HG03442 (cell line): ENCODE results near the gene MYBBP1A.
A peak's percentile ranks its signal among the peaks of the same experiment; 100 is the strongest.
"Not testable (repeated sequence)": the region's sequence is repeated elsewhere in the genome, so short reads cannot be mapped to it uniquely, and the experiment has no call there.

ENCODE experiments used
- ATAC-seq: cut with Tn5 transposase; IDR thresholded peaks from one replicate; pipeline ENCODE4 v1.9.1; 2021; ENCODE audit warnings: mild to moderate bottlenecking, moderate library complexity; ENCODE audit not compliant: unreplicated experiment

MYBBP1A gene, protein sequence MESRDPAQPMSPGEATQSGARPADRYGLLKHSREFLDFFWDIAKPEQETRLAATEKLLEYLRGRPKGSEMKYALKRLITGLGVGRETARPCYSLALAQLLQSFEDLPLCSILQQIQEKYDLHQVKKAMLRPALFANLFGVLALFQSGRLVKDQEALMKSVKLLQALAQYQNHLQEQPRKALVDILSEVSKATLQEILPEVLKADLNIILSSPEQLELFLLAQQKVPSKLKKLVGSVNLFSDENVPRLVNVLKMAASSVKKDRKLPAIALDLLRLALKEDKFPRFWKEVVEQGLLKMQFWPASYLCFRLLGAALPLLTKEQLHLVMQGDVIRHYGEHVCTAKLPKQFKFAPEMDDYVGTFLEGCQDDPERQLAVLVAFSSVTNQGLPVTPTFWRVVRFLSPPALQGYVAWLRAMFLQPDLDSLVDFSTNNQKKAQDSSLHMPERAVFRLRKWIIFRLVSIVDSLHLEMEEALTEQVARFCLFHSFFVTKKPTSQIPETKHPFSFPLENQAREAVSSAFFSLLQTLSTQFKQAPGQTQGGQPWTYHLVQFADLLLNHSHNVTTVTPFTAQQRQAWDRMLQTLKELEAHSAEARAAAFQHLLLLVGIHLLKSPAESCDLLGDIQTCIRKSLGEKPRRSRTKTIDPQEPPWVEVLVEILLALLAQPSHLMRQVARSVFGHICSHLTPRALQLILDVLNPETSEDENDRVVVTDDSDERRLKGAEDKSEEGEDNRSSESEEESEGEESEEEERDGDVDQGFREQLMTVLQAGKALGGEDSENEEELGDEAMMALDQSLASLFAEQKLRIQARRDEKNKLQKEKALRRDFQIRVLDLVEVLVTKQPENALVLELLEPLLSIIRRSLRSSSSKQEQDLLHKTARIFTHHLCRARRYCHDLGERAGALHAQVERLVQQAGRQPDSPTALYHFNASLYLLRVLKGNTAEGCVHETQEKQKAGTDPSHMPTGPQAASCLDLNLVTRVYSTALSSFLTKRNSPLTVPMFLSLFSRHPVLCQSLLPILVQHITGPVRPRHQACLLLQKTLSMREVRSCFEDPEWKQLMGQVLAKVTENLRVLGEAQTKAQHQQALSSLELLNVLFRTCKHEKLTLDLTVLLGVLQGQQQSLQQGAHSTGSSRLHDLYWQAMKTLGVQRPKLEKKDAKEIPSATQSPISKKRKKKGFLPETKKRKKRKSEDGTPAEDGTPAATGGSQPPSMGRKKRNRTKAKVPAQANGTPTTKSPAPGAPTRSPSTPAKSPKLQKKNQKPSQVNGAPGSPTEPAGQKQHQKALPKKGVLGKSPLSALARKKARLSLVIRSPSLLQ (N-terminal part only)

DNA sequence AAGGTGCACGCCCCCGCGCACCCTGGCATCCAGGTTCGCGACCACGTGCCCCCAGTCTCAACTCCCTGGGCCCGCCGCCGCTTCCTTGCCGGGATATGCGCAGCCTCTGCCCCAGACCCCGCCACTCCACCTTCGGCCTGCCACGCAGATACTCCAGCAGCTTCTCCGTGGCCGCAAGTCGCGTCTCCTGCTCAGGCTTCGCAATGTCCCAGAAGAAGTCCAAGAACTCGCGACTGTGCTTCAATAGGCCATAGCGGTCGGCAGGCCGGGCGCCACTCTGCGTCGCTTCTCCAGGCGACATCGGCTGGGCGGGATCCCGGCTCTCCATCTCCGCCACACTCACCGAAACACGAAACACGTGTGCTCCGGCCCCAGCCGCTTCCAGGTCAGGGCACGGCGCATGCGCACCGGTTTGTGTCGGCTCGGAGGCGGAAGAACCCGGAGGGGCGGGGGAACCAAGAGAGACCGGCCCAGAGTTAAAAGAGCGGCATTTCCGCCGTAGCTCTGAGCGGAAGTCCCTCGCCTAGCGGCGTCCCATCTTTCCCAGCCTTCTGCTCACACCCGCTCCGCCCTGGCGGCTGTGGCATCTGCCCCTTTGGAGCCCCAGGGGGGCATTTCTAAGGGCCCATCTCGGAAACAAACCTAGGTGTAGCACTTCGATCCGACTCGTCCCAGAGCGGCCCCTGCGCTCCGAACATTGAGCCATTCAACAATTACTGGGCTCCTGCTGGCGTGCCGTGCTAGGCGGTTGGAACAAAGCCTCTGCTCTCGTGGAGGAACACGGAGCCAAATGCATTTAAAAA is at the start of gene MYBBP1A:
MYBBP1A (minus strand) TSS at position 388 of the 803 bp plus-strand sequence; CDS start at position 328, 60 bp downstream.
- peak; percentile 76 for ATAC-seq

DNA sequence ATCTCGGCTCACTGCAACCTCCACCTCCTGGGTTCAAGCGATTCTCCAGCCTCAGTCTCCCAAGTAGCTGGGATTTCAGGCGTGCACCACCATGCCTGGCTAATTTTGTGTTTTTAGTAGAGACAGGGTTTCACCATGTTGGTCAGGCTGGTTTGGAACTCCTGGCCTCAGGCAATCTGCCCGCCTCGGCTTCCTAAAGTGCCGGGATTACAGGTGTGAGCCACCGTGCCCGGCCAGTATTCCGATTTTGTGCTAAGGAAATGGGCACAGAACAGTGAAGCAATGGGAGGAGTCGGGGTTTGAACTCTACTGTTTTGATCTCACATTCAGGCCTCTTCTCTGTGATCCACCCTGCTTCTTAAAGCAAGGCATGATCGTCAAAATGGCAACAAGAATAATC is 49.6 kb upstream of the MYBBP1A start:
- ATAC-seq = not testable (repeated sequence)

DNA sequence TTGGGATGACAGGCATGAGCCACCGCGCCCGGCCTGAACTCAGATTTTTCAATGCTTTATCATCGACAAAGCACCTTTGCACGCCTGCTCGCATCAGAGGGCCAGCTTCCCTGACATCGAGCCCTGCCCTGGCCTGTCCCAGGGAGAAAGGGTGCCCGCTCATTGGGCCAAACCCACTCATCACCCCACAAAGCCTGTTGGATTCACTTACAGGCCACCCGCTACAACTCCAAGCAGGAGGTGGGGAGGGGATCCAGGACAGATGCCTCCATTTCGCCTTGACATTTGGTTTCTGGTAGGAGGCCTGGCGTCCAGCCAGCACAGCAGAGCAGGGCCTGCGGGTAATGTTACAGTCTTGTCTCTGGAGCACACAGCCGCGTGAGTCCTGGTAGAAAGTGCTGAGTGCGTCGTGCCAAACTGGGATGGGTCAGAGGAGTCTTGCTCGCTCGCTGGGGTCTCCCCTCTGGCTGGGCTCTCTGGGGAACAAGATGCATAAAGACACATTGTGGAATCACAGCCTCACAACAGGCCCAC is 49.0 kb upstream of the MYBBP1A start:
- ATAC-seq = no peak

DNA sequence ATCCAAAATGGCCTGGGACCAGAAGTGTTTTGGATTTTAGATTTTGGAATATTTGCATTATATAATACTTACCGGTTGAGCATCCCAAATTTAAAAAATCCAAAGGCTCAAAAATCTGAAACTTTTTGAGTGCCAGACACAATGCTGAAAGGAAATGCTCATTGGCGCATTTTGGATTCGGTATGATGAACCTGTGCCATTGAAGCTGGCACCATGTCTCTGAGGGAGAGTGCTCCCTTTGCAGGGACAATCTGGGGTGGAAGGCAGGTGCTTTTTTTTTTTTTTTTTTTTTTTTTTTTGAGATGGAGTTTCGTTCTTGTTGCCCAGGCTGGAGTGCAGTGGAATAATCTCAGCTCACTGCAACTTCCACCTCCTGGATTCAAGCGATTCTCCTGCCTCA is 46.9 kb upstream of the MYBBP1A start:
- ATAC-seq = no peak

DNA sequence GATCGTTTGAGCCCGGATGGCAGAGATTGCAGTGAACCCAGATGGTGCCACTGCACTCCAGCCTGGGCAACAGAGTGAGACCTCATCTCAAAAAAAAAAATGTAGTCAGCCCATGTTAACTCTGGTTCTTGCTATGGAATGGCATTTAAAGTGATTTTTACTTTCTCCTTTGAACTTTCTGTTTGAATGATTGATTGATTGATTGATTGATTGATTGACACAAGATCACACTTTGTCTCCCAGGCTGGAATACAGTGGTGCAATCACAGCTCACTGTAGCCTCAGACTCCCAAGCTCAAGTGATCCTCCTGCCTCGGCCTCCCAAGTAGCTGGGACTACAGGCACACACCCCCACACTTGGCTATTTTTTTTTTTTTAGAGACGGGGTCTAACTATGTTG is 46.1 kb upstream of the MYBBP1A start:
- ATAC-seq = no peak

DNA sequence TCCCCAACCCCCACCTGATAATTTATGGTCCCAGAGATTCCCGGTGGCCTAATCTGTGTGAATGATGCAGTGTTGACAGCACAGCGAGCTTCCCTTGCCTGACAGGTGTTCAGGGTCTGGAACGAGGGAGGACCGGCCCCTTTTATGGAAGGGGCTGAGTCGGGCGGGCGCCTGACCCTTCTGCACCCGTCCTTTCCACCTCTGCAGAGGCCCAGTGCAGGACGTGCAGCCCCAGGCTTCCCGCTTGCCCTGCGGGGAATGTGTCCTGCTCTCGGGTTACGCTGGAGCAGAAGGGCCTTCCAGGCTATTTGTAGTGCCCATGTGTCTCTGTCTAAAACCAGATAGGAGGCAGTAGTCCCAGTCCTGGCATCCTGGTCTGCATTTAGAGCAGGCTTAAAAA is 45.4 kb upstream of the MYBBP1A start:
- no peak for ATAC-seq

DNA sequence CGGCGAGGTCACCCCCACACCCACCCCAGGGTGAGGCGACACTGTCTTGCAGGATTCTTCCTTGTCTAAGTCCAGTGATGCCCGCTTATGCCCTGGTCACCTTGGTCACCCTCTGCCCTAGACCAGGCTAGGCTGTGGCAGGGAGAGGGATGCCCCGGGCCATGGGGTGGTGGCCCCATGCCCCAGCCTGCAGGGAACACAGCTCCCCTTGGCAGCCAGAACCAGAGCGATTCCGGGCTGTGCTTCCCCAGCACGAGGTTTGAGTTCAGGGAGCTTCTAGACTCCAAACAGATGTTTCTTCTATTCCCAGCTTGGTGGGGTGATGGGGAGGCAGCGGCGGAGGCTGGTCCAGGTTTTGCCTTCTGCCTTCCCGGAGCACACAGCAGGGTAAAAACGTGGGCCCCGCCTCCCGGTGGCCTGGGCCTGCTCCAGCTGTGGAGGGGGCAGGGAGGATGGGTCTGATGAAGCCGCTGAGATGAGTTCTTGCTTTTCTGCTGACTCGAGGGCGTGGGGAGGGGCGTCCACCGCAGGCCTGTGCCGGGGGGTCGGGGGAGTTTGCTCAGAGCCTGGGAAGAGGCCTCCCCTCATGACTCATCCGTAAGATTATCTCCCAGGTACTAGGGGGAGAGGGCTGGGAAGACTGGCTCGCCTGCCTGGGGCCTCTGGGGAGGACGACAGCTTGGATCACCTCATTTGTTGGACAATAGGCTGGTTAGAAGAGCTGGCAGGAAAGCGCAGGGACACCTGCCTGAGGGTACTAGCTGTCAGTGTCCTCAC is 44.5 kb upstream of the MYBBP1A start:
- ATAC-seq = no peak

DNA sequence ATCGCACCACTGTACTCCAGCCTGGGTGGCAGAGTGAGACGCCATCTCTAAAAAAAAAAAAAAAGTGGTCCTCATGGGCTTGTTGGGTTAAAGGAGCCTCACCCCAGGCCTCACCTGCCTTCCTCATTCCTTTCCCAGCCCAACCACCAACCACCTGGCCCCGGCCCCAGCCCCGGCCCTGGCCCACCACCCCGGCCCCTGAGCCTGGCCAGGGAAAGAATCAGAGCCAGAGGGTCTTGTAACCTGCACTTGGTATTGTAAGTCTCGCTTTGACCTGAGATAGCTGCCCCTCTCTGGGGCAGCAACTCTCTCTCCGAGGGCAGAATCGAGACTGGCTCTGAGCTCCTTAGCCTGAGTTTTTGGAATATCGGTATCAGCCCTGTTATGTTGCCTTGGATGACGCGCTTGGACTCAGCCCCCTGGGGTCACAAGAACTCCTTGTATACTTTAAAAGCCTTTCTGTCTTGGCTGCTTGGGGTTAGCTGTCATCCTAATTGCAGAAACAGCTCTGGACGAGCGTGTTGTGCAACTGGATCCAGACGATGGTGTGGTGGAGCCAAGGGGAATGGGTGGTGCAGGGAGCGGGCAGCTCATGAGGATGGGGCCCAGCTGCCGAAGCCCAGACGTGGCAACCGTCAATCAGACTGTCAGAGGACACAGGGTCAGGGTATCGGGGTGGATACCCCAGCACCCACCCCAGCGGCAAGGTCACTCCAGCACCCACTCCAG is 43.8 kb upstream of the MYBBP1A start:
- ATAC-seq = no peak

DNA sequence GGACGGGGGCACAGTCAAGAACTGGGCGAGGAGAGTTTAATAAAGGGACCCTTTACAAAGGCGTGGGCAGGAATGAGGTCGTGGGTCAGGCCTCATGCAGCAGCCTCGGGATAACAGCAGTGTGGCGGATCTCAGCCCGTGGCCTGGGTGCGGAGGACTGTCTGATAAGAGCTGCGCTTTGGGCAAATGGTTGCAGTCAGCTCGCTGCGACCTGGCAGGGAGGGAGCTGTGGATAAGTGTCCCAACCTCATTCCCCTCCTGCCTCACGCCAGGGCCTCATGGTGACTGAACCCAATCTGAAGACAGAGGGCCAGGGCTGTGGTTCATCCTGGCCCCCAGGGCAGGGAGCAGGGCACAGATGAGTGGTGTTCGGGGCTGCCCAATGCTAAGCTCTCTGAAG is 42.8 kb upstream of the MYBBP1A start:
- ATAC-seq = no peak

DNA sequence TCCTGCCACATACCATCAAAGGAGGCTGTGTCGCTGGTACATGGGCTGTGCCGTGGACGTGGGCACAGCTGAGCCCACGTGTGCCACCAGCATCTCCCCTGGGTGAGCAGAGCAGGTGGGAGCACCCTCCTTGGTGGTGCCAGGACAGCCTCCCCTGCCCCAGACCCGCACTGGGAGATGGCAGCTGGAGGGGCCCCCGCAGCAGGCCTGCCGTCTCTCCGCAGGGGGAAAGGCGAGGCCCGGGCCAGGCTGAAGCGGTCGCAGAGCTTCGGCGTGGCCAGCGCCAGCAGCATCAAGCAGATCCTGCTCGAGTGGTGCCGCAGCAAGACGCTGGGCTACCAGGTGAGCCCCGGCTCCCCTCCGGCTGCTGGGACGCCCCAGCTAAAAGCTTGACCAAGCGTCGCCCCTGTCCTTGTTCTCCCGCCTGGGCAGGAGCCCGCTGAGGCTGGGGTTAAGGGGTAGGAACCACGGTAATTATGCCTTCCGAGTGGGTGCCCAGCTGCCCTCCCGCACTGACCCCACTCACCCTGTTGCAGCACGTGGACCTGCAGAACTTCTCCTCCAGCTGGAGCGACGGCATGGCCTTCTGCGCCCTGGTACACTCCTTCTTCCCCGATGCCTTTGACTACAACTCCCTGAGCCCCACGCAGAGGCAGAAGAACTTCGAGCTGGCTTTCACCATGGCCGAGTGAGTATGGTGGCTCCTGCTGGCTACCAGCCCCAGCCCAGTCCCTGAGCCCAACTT is 41.6 kb upstream of the MYBBP1A start:
- ATAC-seq = no peak

DNA sequence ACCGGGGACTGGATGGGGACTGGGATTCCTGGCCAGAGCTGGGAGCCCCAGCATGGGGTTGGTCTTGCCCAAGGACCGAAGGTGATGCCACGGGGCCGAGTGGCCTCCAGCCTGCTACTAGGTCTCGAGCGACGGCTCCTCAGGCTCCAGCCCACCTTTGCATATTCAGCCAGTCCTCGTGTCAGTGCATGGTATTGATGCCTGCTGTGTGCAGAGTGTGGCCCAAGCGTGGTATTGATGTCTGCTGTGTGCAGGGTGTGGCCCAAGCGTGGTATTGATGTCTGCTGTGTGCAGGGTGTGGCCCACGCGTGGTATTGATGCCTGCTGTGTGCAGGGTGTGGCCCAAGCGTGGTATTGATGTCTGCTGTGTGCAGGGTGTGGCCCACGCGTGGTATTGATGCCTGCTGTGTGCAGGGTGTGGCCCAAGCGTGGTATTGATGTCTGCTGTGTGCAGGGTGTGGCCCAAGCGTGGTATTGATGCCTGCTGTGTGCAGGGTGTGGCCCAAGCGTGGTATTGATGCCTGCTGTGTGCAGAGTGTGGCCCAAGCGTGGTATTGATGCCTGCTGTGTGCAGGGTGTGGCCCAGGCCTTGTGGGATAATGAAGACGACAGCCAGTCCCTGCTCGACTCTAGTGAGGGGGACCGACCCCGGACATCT is 40.6 kb upstream of the MYBBP1A start:
- ATAC-seq = not testable (repeated sequence)

DNA sequence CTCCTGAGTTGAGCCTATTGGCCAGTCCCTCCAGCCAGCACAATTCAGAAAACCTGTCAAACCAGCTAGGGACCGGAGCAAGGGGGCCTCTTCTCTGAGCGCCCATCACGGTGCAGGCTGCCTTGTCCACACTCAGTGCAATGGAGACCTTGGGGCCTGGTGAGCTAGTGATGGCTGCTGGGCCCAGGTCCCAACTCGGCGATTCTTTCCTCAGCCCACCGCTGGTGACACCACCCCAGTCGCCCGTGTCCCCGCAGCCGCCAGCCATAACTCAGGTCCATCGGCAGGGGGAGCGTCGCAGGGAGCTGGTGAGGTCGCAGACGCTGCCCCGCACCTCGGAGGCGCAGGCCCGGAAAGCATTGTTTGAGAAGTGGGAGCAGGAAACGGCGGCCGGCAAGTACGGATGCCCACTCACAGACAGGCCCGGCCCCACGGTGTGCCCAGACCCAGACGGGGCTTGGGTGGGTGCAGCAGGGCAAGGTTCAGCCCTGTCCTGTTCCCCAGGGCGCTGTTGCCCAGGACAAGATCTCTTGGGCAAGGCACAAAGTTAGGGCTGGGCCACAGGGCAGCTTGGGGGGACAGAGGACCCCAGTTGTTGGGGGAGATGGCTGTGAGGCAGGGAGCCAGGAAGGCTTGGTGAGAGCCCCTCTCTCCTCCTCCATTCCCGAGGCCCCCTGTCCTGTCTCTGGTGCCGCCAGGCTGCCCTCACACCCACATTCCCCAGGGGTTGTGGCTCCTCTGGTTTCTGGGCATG is 39.9 kb upstream of the MYBBP1A start:
- ATAC-seq = no peak

DNA sequence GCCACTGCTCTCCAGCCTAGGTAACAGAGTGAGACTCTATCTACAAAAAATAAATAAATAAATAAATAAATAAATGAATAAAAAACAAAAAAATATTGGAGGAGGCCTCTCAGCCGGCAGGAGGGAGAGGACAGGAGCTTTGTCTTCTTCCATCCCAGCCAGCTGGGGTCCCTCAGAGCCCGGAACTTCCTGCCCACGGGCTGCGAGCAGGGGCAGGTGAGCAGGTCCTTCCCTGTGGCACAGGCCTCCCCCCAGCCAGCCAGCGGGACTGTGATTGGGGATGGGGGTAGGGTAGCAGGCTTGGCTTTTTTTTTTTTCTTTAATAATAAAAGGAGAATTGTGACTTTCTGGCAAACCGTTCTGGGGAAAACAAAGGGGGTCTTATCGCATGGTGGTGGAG is 39.2 kb upstream of the MYBBP1A start:
- no peak for ATAC-seq

DNA sequence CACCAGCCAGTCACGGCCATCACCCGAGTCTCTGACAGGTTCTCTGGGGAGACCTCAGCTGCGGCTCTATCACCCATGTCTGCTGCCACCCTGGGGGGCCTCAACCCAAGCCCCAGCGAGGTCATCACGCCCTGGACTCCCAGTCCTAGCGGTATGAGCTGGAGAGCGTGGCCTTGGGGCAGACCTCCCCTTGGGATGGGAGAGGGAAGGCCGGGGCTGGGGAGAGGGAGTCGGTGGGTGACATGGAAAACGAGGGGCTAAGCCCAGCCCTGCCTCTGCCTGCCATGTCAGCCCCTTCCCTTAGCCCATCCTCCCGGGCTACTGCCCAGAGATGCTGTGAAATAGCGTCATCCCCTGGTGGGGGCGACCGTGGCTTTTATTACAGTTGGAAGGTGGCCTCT is 37.8 kb upstream of the MYBBP1A start:
- no peak for ATAC-seq

DNA sequence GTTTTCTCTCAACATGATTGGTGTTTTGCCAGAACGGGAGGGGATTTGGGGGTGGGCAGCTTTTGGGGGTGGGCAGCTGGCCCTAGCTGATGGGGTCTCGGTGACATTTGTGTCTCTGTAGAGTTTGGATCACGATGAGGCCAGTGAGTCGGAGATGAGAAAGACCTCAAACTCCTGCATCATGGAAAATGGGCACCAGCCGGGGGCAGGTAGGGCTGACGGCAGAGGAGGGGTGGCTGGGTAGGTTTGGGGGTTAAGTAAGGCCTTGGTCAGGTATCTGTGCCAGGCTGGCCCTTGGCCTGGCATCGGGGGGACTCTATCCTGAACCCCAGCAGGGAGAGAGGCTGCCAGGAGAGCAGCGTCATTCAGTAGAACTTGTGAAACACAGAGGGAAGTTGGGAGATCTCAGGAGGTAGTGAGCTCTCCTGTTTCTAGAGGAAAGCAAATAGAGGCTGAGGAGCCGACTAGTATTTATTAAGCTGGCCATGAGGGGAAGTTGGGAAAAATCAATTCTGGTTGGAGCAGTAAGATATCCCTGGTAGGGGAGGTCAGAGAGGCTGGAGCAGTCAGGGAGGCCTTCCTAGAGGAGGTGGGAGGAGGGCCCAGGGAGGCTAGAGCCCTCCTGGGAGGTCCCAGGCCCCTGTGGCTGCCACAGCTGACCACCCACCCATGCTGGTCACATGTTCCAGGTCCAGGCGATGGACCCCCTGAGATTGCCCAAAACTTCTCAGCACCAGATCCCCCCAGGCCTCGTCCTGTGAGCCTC is 37.2 kb upstream of the MYBBP1A start:
- no peak for ATAC-seq

DNA sequence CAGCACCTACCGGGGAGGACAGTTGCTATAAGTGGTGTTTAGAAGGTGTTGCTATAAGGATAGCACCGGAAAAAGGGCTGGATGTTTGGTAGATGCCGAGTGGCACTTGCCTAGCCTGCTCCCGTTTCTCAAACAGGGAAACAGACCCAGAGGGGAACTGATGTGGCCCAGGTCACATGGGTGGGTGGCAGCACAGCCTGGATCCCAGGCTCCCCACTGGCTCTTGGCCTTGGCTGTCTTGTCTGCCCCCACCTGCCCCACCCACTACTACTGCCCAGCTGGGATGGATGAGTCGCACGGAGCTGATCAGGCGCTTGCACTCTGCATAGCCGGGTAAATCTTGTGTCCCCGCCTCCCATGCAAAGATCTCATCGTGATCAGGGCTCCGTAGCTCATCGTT is 36.3 kb upstream of the MYBBP1A start:
- no peak for ATAC-seq
